Mucosa of gallbladder (tissue), 1 donor: ENCODE results near the gene GLS2. TPM values are rescaled to one million over a fixed set of nuclear protein-coding genes. Genes with fewer than 3 reads are reported as not detected.
"Not testable (repeated sequence)": the region's sequence is repeated elsewhere in the genome, so short reads cannot be mapped to it uniquely, and the experiment has no call there.

Source experiments
- DNase-seq: peaks from one replicate; pipeline ENCODE4 v3.0.0-alpha.2; 2020; ENCODE audit warnings: low spot score
- total RNA-seq: library from RNA; stranded (reverse); gene quantifications from one replicate; pipeline ENCODE4 v1.2.1, GENCODE V29; 2021
- donor health status: DM: no; HTN: no; CAD: no.

GLS2 gene
- total RNA-seq, 1 donor from 2014 or later = 1.8 TPM

DNA sequence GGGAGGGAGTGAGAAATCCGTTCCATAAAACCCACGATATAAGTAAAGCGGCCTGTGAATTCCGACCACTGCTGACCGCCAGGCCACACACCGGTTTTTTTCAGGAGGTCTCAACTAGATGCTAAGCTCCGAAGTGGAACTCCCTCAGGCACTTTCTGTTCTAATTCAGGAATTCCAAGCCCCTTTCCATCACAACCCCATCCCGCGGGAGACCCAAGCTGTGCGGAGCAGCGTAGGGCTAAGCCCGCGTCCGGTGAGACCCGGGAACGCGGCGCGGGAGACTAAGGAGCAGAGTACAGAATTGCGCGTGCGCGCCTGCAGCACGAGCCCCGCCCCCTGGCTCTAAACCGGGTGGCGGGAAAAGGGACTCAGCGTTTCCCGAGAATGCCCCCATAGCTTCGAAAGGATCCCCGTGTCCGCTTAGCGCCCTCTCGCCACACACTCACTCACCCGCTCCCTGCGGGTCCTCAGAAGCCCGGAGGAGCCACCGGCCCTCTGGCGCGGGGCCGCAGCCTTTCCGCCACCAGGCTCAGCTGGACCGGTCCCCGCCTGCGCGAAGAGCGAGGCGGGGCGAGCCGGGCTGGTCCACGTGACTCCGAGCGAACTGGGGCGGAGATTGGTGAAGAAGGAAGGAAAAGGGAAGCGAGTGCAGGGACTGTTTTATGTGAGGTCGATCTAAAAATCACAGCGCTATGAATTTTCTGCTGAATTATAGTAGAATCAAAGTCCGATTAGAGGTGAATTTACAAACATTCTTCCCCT is 38.9 kb downstream of the GLS2 start, which contains the start of gene TIMELESS:
Gene TIMELESS, minus strand, starts transcription at position 567 of the 762 bp plus-strand sequence. CDS start 15,256 bp downstream, outside the sequence.
- peak; percentile 88 for DNase-seq

- DNase-seq = not testable (repeated sequence)
Observed at GRCh38 chr12:56443208-56443607, 44.8 kb downstream of the GLS2 start.

DNA sequence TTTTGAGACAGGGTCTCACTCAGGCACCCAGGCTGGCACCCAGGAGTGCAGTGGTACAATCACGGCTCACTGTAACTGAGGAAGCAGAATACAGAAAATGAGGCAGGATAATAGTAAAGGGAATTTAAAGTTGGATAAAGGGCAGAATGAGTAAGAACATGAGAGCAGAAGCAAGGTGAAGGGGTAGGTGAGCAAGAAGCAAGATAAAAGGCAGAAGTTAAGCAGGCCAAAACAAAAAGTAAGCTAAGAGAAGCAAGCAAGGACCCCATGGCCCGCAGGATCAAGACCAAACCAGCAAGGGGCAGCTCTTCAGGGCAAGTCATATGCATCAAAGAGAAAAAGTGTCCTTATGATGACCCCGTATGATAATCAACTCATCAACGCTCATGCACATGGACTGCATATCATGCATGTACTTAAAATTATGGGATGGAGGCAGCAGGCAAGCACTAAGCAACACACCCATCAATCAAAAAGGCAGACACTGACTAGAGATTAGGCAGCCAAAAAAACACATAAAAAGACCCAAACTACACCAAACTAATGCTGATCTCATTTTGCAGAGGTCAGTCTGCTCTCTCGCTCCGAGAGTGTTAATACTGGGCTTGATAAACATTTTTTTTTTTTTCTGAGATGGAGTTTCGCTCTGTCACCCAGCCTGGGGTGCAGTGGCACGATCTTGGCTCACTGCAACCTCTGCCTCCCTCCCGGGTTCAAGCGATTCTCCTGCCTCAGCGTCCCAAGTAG is 50.4 kb downstream of the GLS2 start:
- DNase-seq = no peak

GRCh38 chr12:56434828-56435227 is 53.1 kb downstream of the GLS2 start:
- DNase-seq = no peak

GRCh38 chr12:56431850-56432249 is 56.1 kb downstream of the GLS2 start:
- DNase-seq = no peak

DNA sequence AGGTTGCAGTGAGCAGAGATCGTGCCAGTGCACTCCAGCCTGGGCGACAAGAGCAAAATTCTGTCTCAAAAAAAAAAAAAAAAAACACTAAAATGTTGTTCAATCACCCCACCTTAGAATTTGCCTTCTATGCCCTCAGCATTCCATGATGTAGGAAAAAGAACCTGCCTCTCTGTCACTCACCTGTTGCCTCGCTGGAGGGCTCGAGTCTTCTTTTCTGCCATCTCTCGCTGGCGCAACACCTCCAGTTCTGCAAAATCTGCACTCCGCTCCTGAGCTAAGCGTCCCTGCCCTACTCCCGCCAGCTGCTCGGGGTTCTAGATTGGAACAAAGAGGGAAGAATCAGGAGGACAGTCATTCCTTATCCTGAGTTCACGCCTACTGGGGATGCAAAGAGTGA is 56.7 kb downstream of the GLS2 start:
- no peak for DNase-seq

DNA sequence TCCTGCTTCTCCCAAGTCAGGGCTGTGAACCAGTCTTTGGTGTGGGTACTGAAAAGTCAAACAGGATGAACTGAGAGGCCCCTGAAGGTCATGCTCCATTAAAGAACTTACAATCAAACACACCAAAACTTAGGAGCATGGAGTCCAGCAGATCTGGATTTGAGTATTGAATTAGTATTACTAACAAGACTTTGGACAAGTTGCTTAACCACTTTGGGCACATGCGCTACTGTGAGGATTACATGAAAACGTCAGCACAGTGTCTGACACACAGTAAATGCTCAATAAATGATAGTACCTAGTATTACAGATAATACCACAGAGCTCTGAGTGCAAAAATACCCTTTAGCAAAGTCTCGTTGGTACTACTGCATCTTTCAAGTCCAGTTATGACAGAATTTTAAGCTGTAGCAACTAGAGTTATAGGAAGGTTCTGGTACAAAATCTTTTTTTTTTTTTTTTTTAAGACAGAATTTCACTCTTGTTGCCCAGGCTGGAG is 62.0 kb downstream of the GLS2 start:
- no peak for DNase-seq

- no peak for DNase-seq
Observed at GRCh38 chr12:56425193-56425592, 62.8 kb downstream of the GLS2 start.

Other genes with a start within 250 kb of the GLS2 start
- 64.6 TPM for gene ANKRD52, start 229.8 kb downstream of the GLS2 start, total RNA-seq
- 10.7 TPM for gene COQ10A, start 221.2 kb downstream of the GLS2 start, total RNA-seq
- gene CS, start 187.8 kb downstream of the GLS2 start, total RNA-seq = 156 TPM
- gene CNPY2, start 172.2 kb downstream of the GLS2 start, total RNA-seq = 140 TPM
- gene PAN2, start 154.2 kb downstream of the GLS2 start, total RNA-seq = 114 TPM
- 0.49 TPM for gene IL23A, start 149.3 kb downstream of the GLS2 start, total RNA-seq
- 125 TPM for gene STAT2, start 128.1 kb downstream of the GLS2 start, total RNA-seq
- 0.20 TPM for gene APOF, start 125.3 kb downstream of the GLS2 start, total RNA-seq
- 13.0 TPM for gene TIMELESS, start 38.7 kb downstream of the GLS2 start, total RNA-seq
- not detected for gene MIP, start 33.5 kb downstream of the GLS2 start, total RNA-seq
- gene SPRYD4, start 19.6 kb downstream of the GLS2 start, total RNA-seq = 4.0 TPM
- 49.6 TPM for gene RBMS2, start 33.7 kb upstream of the GLS2 start, total RNA-seq
- gene BAZ2A, start 142.2 kb upstream of the GLS2 start, total RNA-seq = 99.3 TPM
- 558 TPM for gene ATP5F1B, start 157.8 kb upstream of the GLS2 start, total RNA-seq
- gene PTGES3, start 200.1 kb upstream of the GLS2 start, total RNA-seq = 201 TPM
- 599 TPM for gene NACA, start 237.1 kb upstream of the GLS2 start, total RNA-seq